Ishikawa (cell line): ENCODE measurements around the gene ATP13A3.

ENCODE experiments used
- CEBPB ChIP-seq: IDR thresholded peaks from 2 replicates; pipeline ENCODE4 v1.6.1; 2012
- CREB1 ChIP-seq: IDR thresholded peaks from 2 replicates; pipeline ENCODE4 v1.6.1; 2012; ENCODE audit warnings: low read depth
- EP300 ChIP-seq: IDR thresholded peaks from 2 replicates; pipeline ENCODE4 v1.6.1; 2012; ENCODE audit warnings: borderline replicate concordance
- MAX ChIP-seq: IDR thresholded peaks from 2 replicates; pipeline ENCODE4 v1.6.1; 2012
- RAD21 ChIP-seq: IDR thresholded peaks from 2 replicates; pipeline ENCODE4 v1.6.1; 2012; ENCODE audit warnings: low read depth
- TEAD4 ChIP-seq: IDR thresholded peaks from 2 replicates; pipeline ENCODE4 v1.6.1; 2012
- USF1 ChIP-seq: IDR thresholded peaks from 2 replicates; pipeline ENCODE4 v1.6.1; 2012
- ZBTB7A ChIP-seq: IDR thresholded peaks from 2 replicates; pipeline ENCODE4 v1.6.1; 2012; ENCODE audit warnings: low read depth

- TF ChIP-seq MAX (no peak), CEBPB (no peak), EP300 (no peak), CREB1 (no peak), TEAD4 (no peak), RAD21 (no peak), USF1 (no peak), ZBTB7A (no peak)
Measured at GRCh38 chr3:194468086-194468485, 18.7 kb downstream of the ATP13A3 start.
